DOHH2 (cell line): ENCODE results near the gene RAB42.

Experiments
- H3F3A ChIP-seq: fragments of 200-600 bp; sonication (generic), shearing (Covaris generic); 2 replicates; pipeline ENCODE4 v1.6.0; 2016; ENCODE audit warnings: antibody characterized with exemption, mild to moderate bottlenecking; ENCODE audit not compliant: control insufficient read depth, insufficient read depth
- H3K27ac ChIP-seq: fragments of 200-600 bp; sonication (generic); 2 replicates; pipeline ENCODE4 v1.5.1; 2014; ENCODE audit warnings: low read depth, mild to moderate bottlenecking, low read length, moderate library complexity
- H3K27me3 ChIP-seq: fragments of 200-600 bp; sonication (generic); 2 replicates; pipeline ENCODE4 v1.6.1; 2014; ENCODE audit warnings: mild to moderate bottlenecking, low read length, mixed read lengths; ENCODE audit not compliant: control insufficient read depth
- H3K36me3 ChIP-seq: fragments of 200-600 bp; sonication (generic); 2 replicates; pipeline ENCODE4 v1.6.1; 2014; ENCODE audit warnings: mild to moderate bottlenecking, low read length, moderate library complexity, mixed read lengths; ENCODE audit not compliant: control insufficient read depth
- H3K4me1 ChIP-seq: fragments of 200-600 bp; sonication (generic); 2 replicates; pipeline ENCODE4 v1.6.1; 2014; ENCODE audit warnings: mild to moderate bottlenecking, low read length, mixed read lengths; ENCODE audit not compliant: control insufficient read depth
- H3K4me2 ChIP-seq: fragments of 200-600 bp; sonication (generic); 2 replicates; pipeline ENCODE4 v1.6.0; 2014; ENCODE audit warnings: mild to moderate bottlenecking, low read length, moderate library complexity
- H3K4me3 ChIP-seq: fragments of 200-600 bp; sonication (generic); 2 replicates; pipeline ENCODE4 v1.5.1; 2014; ENCODE audit warnings: mild to moderate bottlenecking, low read length, mixed read lengths
- H3K79me2 ChIP-seq: fragments of 200-600 bp; sonication (generic); 2 replicates; pipeline ENCODE4 v1.6.1; 2014; ENCODE audit warnings: mild to moderate bottlenecking, low read length, mixed read lengths; ENCODE audit not compliant: control insufficient read depth
- H3K9me2 ChIP-seq: fragments of 200-600 bp; sonication (generic); replicated peaks from 2 replicates; pipeline ENCODE4 v1.6.1; 2014; ENCODE audit warnings: mild to moderate bottlenecking, low read length, mixed read lengths; ENCODE audit not compliant: control insufficient read depth
- H3K9me3 ChIP-seq: fragments of 200-600 bp; sonication (generic); 2 replicates; pipeline ENCODE4 v1.6.1; 2014; ENCODE audit warnings: antibody characterized with exemption, low read length, mixed read lengths; ENCODE audit not compliant: control insufficient read depth, insufficient read depth
- H4K20me1 ChIP-seq: fragments of 200-600 bp; sonication (generic); 2 replicates; pipeline ENCODE4 v1.6.0; 2014; ENCODE audit warnings: low read depth, mild to moderate bottlenecking, antibody characterized with exemption, low read length, moderate library complexity; ENCODE audit not compliant: control insufficient read depth, insufficient read depth
- EZH2phosphoT487 ChIP-seq: fragments of 200-600 bp; sonication (generic); IDR thresholded peaks from 2 replicates; pipeline ENCODE4 v1.6.1; 2017; ENCODE audit warnings: borderline replicate concordance, mild to moderate bottlenecking, antibody characterized with exemption, low read length, moderate library complexity, mixed read lengths
- TF ChIP-seq, protein P1 (sequence below): fragments of 200-600 bp; sonication (generic); IDR thresholded peaks from one replicate; pipeline ENCODE4 v1.5.1; 2014; ENCODE audit warnings: antibody characterized with exemption, mild to moderate bottlenecking, low read depth, low read length; ENCODE audit not compliant: poor library complexity, severe bottlenecking

RAB42 gene, protein sequence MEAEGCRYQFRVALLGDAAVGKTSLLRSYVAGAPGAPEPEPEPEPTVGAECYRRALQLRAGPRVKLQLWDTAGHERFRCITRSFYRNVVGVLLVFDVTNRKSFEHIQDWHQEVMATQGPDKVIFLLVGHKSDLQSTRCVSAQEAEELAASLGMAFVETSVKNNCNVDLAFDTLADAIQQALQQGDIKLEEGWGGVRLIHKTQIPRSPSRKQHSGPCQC

DNA sequence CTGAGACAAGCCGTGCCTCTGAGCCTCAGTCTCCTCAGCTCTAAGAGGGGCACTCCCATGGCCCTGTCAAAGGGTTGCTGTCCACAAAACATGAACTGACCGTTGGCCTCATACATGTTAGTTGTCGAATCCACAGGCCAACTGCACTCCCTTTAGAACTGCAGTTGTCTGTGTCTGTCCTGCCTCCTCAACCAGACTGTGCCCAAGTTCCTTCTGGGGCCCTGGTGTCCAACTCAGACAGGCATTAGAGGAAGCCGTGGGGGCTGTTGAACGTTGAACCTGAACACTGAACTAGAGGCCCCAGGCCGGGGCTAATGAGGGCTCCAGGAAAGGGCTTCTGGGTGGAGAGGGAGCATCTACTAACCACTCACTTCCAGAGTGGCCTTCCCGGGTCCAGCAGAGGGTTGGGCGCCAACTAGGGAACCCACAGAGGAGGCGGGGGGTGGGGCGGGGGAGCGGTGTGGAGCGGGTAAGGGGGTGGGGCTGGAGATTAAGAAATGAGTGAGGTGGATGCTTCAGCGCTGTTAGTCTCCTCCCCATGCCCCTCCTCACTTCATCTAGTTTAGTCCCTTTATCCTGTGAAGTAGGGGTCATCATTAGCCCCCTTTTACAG, at the start of gene RAB42:
Gene RAB42 (plus strand): TSS at position 558 of the 613 bp plus-strand sequence. CDS start 247 bp downstream, outside the sequence.
- Histone ChIP-seq H3K9me3 (no peaks in the 10 kb centered on the region), H3K27me3 (peaks cover 5% of the 10 kb centered on the region; the same call in 1 of the 2 replicates), H3K36me3 (no peaks in the 10 kb centered on the region), H3K27ac (no peak within 1 kb of the TSS), H3K9me2 (no peaks in the 10 kb centered on the region), H3K4me3 (peak within 1 kb of the TSS; percentile 43), H3K4me2 (peak within 1 kb of the TSS; percentile 62), H3K4me1 (peaks cover 16% of the 10 kb centered on the region), H4K20me1 (no peaks in the 10 kb centered on the region), H3K79me2 (no peaks in the 10 kb centered on the region), H3F3A (no peaks in the 10 kb centered on the region)
- no peak for TF ChIP-seq EZH2phosphoT487
- TF ChIP-seq, protein P1, sequence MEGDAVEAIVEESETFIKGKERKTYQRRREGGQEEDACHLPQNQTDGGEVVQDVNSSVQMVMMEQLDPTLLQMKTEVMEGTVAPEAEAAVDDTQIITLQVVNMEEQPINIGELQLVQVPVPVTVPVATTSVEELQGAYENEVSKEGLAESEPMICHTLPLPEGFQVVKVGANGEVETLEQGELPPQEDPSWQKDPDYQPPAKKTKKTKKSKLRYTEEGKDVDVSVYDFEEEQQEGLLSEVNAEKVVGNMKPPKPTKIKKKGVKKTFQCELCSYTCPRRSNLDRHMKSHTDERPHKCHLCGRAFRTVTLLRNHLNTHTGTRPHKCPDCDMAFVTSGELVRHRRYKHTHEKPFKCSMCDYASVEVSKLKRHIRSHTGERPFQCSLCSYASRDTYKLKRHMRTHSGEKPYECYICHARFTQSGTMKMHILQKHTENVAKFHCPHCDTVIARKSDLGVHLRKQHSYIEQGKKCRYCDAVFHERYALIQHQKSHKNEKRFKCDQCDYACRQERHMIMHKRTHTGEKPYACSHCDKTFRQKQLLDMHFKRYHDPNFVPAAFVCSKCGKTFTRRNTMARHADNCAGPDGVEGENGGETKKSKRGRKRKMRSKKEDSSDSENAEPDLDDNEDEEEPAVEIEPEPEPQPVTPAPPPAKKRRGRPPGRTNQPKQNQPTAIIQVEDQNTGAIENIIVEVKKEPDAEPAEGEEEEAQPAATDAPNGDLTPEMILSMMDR = no peak

DNA sequence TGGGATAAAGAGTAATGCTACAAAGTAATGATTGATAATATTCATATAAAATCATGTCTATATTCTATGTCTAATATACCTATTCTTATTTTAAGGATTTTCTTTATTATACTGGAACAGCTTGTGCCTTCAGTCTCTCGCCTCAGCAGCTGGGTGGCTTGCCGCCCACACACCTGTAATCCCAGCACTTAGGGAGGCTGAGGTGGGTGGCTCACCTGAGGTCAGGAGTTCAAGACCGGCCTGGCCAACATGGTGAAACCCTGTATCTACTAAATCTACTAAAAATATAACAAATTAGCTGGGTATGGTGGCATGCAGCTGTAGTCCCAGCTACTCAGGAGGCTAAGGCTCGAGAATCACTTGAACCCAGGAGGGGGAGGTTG, 46.8 kb upstream of the RAB42 start:
- Histone ChIP-seq H3K27ac (no peak overlapping the region), H3K4me1 (peaks cover 3% of the 10 kb centered on the region; the same call in 1 of the 2 replicates)
- TF ChIP-seq, protein P1 = no peak
- no peak for TF ChIP-seq EZH2phosphoT487

DNA sequence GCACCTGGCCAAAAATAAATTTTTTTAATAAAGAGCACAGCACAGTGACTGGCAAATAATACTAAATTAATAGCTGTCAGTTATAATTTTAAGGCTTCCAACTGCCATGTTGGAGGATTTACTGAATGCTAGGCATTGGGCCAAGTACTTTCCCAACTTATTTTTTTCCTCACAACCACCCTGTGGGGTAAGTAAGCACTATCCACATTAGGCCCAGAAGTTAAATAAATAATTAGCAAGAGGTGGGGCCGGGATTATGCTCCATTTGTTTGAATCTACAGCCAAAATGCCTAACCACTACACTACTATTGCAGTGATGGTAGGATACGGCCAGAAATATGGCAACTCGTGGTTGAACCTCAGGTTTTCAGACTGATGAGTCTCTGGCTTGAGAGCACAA, 43.7 kb upstream of the RAB42 start:
- Histone ChIP-seq H3K36me3 (peaks cover 3% of the 10 kb centered on the region; the same call in 1 of the 2 replicates), H3F3A (0 out of 2 replicates have a peak, but pooled peaks cover 5% of the 10 kb centered on the region), H3K79me2 (peaks cover 5% of the 10 kb centered on the region), H3K4me1 (peaks cover 21% of the 10 kb centered on the region), H3K4me3 (no peak overlapping the region), H3K9me2 (no peaks in the 10 kb centered on the region), H3K9me3 (no peaks in the 10 kb centered on the region), H4K20me1 (no peaks in the 10 kb centered on the region), H3K27me3 (no peaks in the 10 kb centered on the region), H3K27ac (no peak overlapping the region), H3K4me2 (no peak overlapping the region)
- TF ChIP-seq EZH2phosphoT487 = no peak
- TF ChIP-seq, protein P1 = no peak

More for the DNA sequence above, 46.8 kb upstream of the RAB42 start:
- no peak overlapping the region for H3K4me3 ChIP-seq
- no peaks in the 10 kb centered on the region; the same call in 1 of the 2 replicates for H3K36me3 ChIP-seq
- no peaks in the 10 kb centered on the region for H3K79me2 ChIP-seq
- H3K9me2 ChIP-seq = no peaks in the 10 kb centered on the region
- no peak overlapping the region for H3K4me2 ChIP-seq
- H4K20me1 ChIP-seq = no peaks in the 10 kb centered on the region
- peaks cover 4% of the 10 kb centered on the region for H3F3A ChIP-seq
- H3K9me3 ChIP-seq = no peaks in the 10 kb centered on the region
- H3K27me3 ChIP-seq = no peaks in the 10 kb centered on the region
